GM19328 (cell line): ENCODE measurements around the gene ATP5F1E.
"Not testable (repeated sequence)": the region's sequence is repeated elsewhere in the genome, so short reads cannot be mapped to it uniquely, and the experiment has no call there.

ENCODE experiments used
- ATAC-seq: cut with Tn5 transposase; IDR thresholded peaks from one replicate; pipeline ENCODE4 v1.9.1; 2021; ENCODE audit warnings: mild to moderate bottlenecking, moderate library complexity; ENCODE audit not compliant: unreplicated experiment

Gene ATP5F1E

DNA sequence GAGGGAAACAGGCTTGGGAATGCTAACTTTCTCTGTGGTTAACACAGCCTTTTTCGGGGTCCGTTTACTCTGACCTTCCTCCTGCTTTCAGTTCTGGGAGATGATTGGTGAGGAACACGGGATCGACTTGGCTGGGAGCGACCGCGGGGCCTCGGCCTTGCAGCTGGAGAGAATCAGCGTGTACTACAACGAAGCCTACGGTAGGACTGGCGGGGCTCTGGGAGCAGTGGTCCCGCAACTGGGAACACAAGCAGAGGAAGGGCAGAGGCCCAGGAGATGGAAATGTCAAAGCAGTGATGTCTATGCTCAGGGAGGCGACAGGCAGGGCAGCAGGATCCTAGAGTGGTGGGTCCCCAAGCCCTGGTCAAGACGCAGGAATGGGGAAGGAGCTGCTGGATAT is 9.4 kb downstream of the ATP5F1E start:
- ATAC-seq, result no peak

- ATAC-seq, result no peak
Measured at GRCh38 chr20:59020938-59021551, 11.1 kb downstream of the ATP5F1E start.

- ATAC-seq, result no peak
Measured at GRCh38 chr20:59019217-59019616, 12.9 kb downstream of the ATP5F1E start, which contains the start of gene TUBB1. TSS of gene TUBB1 (plus strand) at chr20:59019429. CDS start at chr20:59019523, 94 bp downstream.

GRCh38 chr20:59018817-59019216 is 13.3 kb downstream of the ATP5F1E start:
- no peak for ATAC-seq

DNA sequence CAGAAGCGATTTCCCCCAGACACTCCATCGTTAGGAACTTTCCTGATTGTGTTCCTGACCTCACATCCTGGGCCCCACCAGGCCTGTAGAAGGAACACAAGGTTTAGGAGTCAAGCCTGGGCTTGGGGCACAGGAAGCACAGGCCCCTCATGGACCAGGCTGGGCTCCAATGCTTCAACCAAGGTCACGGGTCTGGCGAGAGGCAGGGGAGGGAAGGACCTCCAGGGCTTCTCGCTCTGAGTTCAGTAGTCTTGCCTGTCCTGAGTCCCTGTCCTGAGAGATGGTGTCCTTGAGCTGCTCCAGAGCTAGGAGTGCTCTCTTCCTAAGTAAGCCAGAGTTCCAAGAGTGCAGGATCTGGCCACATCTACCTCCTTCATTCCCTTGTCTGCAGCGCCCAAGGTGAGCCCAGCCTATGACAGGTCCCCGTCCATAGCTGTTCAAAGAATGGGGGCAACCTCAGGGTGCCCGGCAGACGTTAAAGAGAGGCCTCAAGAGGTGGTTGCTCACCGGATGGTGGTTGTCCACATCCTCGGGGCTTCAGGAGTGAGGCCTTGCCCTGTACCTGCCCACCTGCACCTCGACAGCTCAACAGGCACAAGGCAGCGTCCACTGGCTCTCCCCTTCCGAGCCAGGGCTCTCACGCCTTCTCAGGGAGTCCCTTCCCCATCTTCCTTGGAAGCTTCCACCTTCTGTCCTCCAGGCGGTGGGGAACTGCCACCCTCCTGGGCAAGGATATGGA is 14.5 kb downstream of the ATP5F1E start:
- ATAC-seq, result no peak

- no peak for ATAC-seq
Measured at GRCh38 chr20:59016795-59017492, 15.2 kb downstream of the ATP5F1E start.

GRCh38 chr20:59015812-59016711 is 16.1 kb downstream of the ATP5F1E start:
- ATAC-seq, result no peak

DNA sequence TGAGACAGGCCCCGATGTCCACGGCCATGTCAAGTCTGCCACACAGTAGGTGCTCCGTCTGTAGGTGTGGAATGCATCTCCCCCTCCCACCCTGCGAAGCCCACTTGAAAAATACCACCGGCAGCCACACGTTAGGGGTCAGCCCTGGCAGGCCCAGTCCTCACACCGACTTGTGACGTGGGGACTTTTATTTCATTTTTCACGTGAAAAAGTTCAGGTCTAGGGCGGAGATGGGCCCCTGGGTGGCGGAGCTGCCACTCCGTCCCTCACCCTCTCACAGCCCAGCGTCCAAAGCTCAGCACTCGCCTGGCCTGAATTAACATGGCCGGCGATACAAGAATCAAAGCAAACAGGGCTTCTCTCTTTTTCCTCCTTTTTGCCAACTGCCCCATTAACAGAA is 16.7 kb downstream of the ATP5F1E start:
- no peak for ATAC-seq

GRCh38 chr20:59014680-59015389 is 17.3 kb downstream of the ATP5F1E start:
- ATAC-seq, result no peak

- no peak for ATAC-seq
Measured at GRCh38 chr20:59013959-59014608, 18.1 kb downstream of the ATP5F1E start.

- no peak for ATAC-seq
Measured at GRCh38 chr20:59013031-59013951, 18.8 kb downstream of the ATP5F1E start.

- not testable (repeated sequence) for ATAC-seq
Measured at GRCh38 chr20:59011874-59012157, 20.3 kb downstream of the ATP5F1E start.

DNA sequence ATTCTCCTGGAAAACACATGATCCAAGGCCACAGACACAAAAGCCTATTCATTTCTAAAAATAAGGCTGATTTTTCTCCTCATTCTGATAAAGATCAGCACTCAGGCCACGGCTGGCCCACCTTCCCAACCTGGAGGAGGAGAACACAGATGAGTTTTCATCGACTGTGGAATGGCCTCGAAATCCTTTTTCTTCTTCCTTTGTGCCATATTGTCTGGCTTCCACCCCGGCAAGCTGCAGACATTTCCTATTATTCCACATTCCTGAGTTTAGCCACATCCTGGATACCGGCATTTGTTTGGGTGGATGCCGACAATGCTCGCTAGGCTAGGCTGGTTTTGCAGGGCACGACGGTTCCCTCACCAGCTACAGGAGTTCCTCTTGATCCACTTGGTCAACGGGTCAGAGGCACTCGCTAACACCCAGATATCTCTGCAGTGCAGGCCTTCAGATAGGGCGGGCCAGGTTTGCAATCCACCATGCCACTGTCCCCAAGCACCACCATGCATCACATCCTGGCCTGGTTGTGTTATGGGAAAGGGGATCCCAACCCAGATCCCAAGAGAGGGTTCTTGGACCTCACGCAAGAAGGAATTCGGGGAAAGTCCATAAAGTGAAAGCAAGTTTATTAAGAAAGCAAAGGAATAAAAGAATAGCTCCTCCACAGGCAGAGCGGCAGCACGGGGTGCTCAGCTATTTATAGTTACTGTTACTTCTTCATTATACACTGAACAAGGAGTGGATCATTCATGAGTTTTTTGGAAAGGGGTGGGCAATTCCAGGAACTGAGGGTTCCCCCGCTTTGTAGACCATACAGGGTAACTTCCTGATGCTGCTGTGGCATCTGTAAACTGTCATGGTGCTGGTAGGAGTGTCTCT is 20.9 kb downstream of the ATP5F1E start:
- ATAC-seq, result no peak

- no peak for ATAC-seq
Measured at GRCh38 chr20:59010321-59010994, 21.7 kb downstream of the ATP5F1E start.

DNA sequence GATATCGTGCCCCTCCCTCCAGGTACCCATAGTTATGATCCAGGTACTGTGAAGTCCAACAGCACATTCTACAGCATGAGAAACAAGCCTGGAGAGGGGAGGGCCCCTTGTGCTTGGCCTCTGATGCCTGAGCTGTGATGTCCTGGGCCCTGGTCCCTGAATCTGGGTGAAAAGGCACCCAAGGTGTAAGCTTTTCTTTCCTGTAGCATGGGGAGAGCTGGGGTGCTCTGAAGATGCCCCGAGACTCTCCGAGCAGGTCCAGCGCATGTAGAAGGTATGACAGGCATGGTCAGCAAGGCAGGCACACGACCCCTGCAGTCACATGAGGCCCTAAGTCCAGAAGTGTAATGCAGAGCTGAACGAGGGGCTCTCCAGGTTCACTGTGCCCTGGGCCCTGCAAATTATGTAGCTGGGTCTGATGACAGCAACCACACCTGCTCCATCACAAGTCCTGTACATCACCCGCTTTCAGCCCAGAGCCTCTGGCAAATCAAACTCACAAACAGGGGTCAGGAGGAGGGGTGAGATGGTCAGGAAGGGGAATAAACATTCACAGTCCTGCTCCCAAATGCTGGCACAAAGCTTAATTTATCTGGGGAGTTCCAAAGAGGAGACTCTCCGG is 23.3 kb downstream of the ATP5F1E start:
- no peak for ATAC-seq

DNA sequence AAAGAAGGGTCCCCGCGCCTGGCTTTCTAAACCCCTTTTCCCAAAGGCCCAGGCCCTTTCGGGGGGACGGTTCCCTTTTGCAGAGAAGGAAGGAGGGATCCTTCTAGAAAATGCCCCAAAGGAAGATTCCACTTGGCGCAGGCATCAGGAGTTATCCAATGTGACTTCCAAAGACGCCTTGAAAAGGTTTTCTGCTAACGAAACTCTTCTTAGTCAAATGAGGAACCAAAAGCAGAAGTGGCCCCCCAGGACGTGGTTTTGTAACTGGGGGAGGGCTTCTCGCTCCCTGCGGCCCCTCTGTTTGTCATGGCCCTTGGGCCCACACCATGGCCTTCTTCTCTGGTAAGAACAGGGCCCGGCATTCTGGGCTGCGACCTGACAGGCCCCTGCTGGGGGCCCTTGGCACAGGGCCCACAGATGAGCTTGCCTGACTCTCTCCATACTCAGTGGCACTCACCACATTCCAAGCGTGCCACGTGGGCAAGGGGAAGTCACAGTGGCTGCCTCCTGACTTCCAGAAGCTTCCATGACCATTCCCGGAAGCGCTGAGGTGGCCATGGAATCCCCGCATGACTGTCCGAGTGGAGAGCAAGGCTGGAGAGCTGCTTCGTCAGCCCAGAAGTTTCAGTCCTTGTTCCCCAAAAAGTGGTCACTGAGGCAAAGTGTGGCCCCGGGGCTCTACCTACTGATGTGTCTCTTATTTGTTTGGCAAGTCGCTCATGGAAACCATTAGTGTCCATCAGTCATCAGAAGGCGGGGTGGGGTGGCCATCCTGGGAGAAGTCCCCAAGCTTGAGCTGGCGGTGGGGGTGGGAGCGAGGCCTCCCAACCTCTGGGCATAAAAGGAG is 24.2 kb downstream of the ATP5F1E start:
- peak; percentile 33 for ATAC-seq
